Measurements from ENCODE around the gene ADGRG3. TPM values are rescaled to one million over a fixed set of nuclear protein-coding genes. Genes with fewer than 3 reads are reported as not detected.
A peak's percentile ranks its signal among the peaks of the same experiment; 100 is the strongest.

Gene ADGRG3
- total RNA-seq, 2 experiments from 2014 or later, result not detected

- H3K4me3 Mint-ChIP-seq, result peak overlapping the region; percentile 93
- peak; percentile 98 for DNase-seq
- peaks cover 19% of the 10 kb centered on the region for H3K9me3 Mint-ChIP-seq
- peak overlapping the region; percentile 81 for H3K27ac Mint-ChIP-seq
- peaks cover 30% of the 10 kb centered on the region for H3K4me1 Mint-ChIP-seq
- no peaks in the 10 kb centered on the region for H3K27me3 Mint-ChIP-seq
- ChIA-PET CTCF (interaction anchor here (0.7 to 3.0 kb wide), 13 partner anchors 22 to 394 kb away, joined by 3 to 31 read pairs (median 6); partner anchors contain the start of genes ADGRG3 and CFAP20), POLR2A (interaction anchor here (0.8 to 2.8 kb wide), 15 partner anchors 8 to 264 kb away, joined by 3 to 22 read pairs (median 4); partner anchors contain the start of genes ADGRG1, CCDC102A and DOK4)
- H3K36me3 Mint-ChIP-seq (ENCODE audit: low read depth), result peaks cover 24% of the 10 kb centered on the region
Measured at GRCh38 chr16:57734925-57735754, 67.0 kb downstream of the ADGRG3 start.

GRCh38 chr16:57735755-57736418, 67.8 kb downstream of the ADGRG3 start, which contains the start of gene KATNB1:
KATNB1 (plus strand) TSS chr16:57735770; CDS start chr16:57737244, 1,474 bp downstream.
- peak within 1 kb of the TSS; percentile 81 for H3K27ac Mint-ChIP-seq
- no peak for DNase-seq
- no peaks in the 10 kb centered on the region for H3K27me3 Mint-ChIP-seq
- CTCF ChIA-PET, result interaction anchor here (0.7 to 3.0 kb wide), 14 partner anchors 12 to 393 kb away, joined by 3 to 31 read pairs (median 6); partner anchors contain the start of genes ADGRG3 and CFAP20
- peaks cover 30% of the 10 kb centered on the region for H3K4me1 Mint-ChIP-seq
- POLR2A ChIA-PET, result interaction anchor here (0.8 to 2.8 kb wide), 19 partner anchors 9 to 657 kb away, joined by 3 to 22 read pairs (median 4); partner anchors contain the start of genes ADGRG1, CCDC102A, CIAPIN1 and COQ9
- H3K36me3 Mint-ChIP-seq (ENCODE audit: low read depth), result peaks cover 24% of the 10 kb centered on the region
- H3K4me3 Mint-ChIP-seq, result peak within 1 kb of the TSS; percentile 93
- peaks cover 19% of the 10 kb centered on the region for H3K9me3 Mint-ChIP-seq

- Mint-ChIP-seq H3K27ac (peak overlapping the region; percentile 81), H3K27me3 (no peaks in the 10 kb centered on the region), H3K36me3 (ENCODE audit: low read depth) (peaks cover 24% of the 10 kb centered on the region), H3K4me1 (peaks cover 30% of the 10 kb centered on the region), H3K4me3 (peak overlapping the region; percentile 93), H3K9me3 (peaks cover 16% of the 10 kb centered on the region)
- DNase-seq, result peak; percentile 63
- ChIA-PET CTCF (interaction anchor here (0.6 to 3.0 kb wide), 12 partner anchors 12 to 785 kb away, joined by 3 to 31 read pairs (median 6); no protein-coding TSS in a partner anchor), POLR2A (interaction anchor here (1.1 to 2.8 kb wide), 12 partner anchors 10 to 656 kb away, joined by 3 to 22 read pairs (median 6); partner anchors contain the start of genes ADGRG1, CCDC102A, CIAPIN1 and COQ9)
Measured at GRCh38 chr16:57736419-57737351, 68.6 kb downstream of the ADGRG3 start.

- Mint-ChIP-seq H3K27me3 (no peaks in the 10 kb centered on the region), H3K27ac (no peak overlapping the region), H3K9me3 (no peaks in the 10 kb centered on the region), H3K36me3 (ENCODE audit: low read depth) (peaks cover 8% of the 10 kb centered on the region), H3K4me1 (peaks cover 24% of the 10 kb centered on the region), H3K4me3 (no peak overlapping the region)
- ChIA-PET POLR2A (no interaction called here), CTCF (no interaction called here)
- no peak for DNase-seq
Measured at GRCh38 chr16:57738844-57739243, 70.7 kb downstream of the ADGRG3 start.

Other genes with a start within 250 kb of the ADGRG3 start
- gene CIAPIN1, start 220.9 kb upstream of the ADGRG3 start, total RNA-seq, result 10 to 100 TPM; 35.8 to 36.1 TPM
- gene COQ9, start 220.8 kb upstream of the ADGRG3 start, total RNA-seq, result 10 to 100 TPM; 28.5 to 29.0 TPM
- gene POLR2C, start 205.6 kb upstream of the ADGRG3 start, total RNA-seq, result 10 to 100 TPM; 47.8 to 48.8 TPM
- 1 to 10 TPM; 2.5 to 3.4 TPM for gene DOK4, start 181.8 kb upstream of the ADGRG3 start, total RNA-seq
- gene CCDC102A, start 131.7 kb upstream of the ADGRG3 start, total RNA-seq, result 1 to 10 TPM; 9.1 to 9.7 TPM
- 10 to 100 TPM; 12.3 to 12.4 TPM for gene ADGRG5, start 125.7 kb upstream of the ADGRG3 start, total RNA-seq
- gene ADGRG1, start 39.7 kb upstream of the ADGRG3 start, total RNA-seq, result 1 to 10 TPM; 7.4 to 8.3 TPM
- not detected for gene DRC7, start 26.5 kb downstream of the ADGRG3 start, total RNA-seq
- gene KATNB1, start 67.5 kb downstream of the ADGRG3 start, total RNA-seq, result 10 to 100 TPM; 33.3 to 33.4 TPM
- gene KIFC3, start 134.2 kb downstream of the ADGRG3 start, total RNA-seq, result not detected